ENCODE results near the gene OCIAD2. TPM values are rescaled to one million over a fixed set of nuclear protein-coding genes. Genes with fewer than 3 reads are reported as not detected.

The OCIAD2 gene
- total RNA-seq (ENCODE audit: low replicate concordance), result 41.5 and 66.3 TPM in 2 replicates
- long read RNA-seq, transcript OCIAD2-205 (7 exons, 1,163 nt), result major isoform, 26 of 28 reads
- long read RNA-seq, partial matches to known transcripts, result 0 of 28 reads
- long read RNA-seq, other reads (novel, unspliced or antisense), result 1 of 28 reads

DNA sequence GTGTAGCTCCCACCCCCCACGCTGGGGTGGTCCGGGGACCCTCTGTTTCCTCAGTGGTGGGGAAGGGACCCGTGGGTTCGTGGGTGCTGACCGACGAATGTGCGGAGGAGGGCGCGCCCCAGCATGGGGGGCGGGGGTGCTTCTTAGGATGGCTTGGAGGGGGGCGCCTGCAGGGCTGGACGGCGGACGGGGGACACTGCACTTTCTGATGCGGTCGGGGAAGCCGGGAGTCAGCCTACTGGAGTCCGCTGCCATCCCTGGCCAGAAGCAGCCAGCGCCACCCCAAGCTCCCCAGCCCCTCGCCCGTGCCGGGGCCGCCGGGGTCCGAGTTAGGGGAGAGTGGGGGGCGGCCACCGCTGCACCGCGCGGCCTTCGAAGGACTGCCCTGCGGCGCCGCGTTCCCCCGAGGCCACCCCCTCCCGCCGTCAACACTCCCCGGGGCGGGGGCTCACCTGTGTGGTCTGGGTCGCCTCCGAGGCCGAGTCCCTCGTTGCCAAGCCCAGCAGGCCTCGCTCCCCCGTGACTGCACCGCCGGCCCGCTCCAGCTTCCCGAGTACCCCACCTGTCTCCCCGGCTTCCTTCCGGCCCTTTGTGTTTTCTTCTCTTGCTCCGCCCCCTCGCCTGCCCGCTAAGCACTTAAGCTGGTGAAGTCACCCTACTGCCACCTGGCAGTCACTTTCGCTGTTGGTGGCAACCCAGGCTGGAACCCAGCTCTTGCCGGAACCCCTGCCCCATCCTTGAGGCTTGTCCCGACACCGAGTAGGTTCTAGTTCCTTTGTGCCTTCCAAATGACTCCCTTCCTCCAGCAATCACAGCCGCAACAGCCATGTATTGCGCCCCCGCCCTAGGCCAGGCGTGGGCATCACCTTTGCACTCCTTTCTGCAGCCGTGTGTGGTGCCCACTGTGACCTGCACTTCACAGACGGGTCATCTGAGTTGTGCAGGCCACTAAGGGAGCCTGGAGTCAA lies at the start of gene OCIAD2:
OCIAD2 (minus strand) TSS at position 569 of the 968 bp plus-strand sequence. CDS start 2,225 bp downstream, outside the sequence.
- Mint-ChIP-seq H3K27me3 (no peaks in the 10 kb centered on the region), H3K27ac (peak within 1 kb of the TSS; percentile 93), H3K4me3 (peak within 1 kb of the TSS; percentile 94), H3K4me1 (ENCODE audit: unreplicated experiment) (peaks cover 15% of the 10 kb centered on the region), H3K9me3 (no peaks in the 10 kb centered on the region), H3K36me3 (peaks cover 7% of the 10 kb centered on the region)
- DNase-seq (ENCODE audit: extremely low spot score, unreplicated experiment), result peak; percentile 70
- TF ChIP-seq, protein P1, sequence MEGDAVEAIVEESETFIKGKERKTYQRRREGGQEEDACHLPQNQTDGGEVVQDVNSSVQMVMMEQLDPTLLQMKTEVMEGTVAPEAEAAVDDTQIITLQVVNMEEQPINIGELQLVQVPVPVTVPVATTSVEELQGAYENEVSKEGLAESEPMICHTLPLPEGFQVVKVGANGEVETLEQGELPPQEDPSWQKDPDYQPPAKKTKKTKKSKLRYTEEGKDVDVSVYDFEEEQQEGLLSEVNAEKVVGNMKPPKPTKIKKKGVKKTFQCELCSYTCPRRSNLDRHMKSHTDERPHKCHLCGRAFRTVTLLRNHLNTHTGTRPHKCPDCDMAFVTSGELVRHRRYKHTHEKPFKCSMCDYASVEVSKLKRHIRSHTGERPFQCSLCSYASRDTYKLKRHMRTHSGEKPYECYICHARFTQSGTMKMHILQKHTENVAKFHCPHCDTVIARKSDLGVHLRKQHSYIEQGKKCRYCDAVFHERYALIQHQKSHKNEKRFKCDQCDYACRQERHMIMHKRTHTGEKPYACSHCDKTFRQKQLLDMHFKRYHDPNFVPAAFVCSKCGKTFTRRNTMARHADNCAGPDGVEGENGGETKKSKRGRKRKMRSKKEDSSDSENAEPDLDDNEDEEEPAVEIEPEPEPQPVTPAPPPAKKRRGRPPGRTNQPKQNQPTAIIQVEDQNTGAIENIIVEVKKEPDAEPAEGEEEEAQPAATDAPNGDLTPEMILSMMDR (conservative IDR thresholded peaks at IDR 0.05), result no peak

DNA sequence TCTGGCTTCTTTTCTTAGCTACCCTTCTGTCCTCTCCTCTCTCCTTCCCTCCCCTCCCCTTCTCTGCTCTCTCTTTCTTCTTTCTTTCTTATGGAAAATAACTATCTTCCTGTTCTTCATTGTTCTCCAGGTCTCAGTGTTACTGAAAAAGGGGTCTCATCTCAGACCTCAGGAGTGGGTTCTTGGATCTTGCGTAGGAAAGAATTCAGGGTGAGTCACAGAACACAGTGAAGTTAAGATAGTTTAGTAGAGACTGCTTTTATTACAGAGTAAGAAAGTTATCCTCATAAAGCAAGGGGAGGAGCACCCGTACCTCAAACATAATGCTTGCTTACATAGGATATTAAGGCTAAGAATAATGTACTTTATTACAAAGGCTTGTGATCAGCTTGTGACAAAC lies 47.7 kb upstream of the OCIAD2 start:
- Mint-ChIP-seq H3K27ac (no peak overlapping the region), H3K27me3 (peaks cover 8% of the 10 kb centered on the region), H3K36me3 (no peaks in the 10 kb centered on the region)

GRCh38 chr4:48949518-48950219 lies 43.1 kb upstream of the OCIAD2 start:
- H3K27ac Mint-ChIP-seq, result no peak overlapping the region
- H3K27me3 Mint-ChIP-seq, result peaks cover 3% of the 10 kb centered on the region
- no peak overlapping the region for H3K4me3 Mint-ChIP-seq
- TF ChIP-seq, protein P1 (conservative IDR thresholded peaks at IDR 0.05), result no peak
- DNase-seq (ENCODE audit: extremely low spot score, unreplicated experiment), result no peak
- no peaks in the 10 kb centered on the region for H3K9me3 Mint-ChIP-seq
- no peaks in the 10 kb centered on the region for H3K4me1 Mint-ChIP-seq (ENCODE audit: unreplicated experiment)
- no peaks in the 10 kb centered on the region for H3K36me3 Mint-ChIP-seq

More for the DNA sequence above, 47.7 kb upstream of the OCIAD2 start:
- Mint-ChIP-seq H3K9me3 (no peaks in the 10 kb centered on the region), H3K4me1 (ENCODE audit: unreplicated experiment) (no peaks in the 10 kb centered on the region), H3K4me3 (no peak overlapping the region)
- TF ChIP-seq, protein P1 (conservative IDR thresholded peaks at IDR 0.05), result no peak
- DNase-seq (ENCODE audit: extremely low spot score, unreplicated experiment), result no peak

DNA sequence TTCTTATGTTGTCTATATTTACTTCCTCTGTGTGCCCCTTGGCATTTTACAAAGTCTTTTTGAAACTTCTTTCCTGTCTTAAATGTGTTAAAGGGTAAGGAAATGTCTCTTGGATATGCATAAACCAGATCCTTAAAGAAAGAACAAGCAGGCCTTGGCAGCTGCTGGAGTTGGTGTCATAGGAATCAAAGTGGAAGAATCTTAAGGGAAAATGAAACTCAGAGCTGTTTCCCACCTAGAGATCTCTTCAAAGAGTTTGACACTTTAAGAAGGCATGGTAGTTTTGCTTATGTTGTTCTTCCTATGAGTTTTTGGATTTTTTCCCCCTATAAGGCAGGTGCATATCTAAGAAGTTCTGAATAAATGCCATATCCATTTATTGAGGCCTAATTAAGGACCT lies 42.5 kb upstream of the OCIAD2 start:
- no peaks in the 10 kb centered on the region for H3K9me3 Mint-ChIP-seq
- TF ChIP-seq, protein P1 (conservative IDR thresholded peaks at IDR 0.05), result no peak
- no peaks in the 10 kb centered on the region for H3K4me1 Mint-ChIP-seq (ENCODE audit: unreplicated experiment)
- peaks cover 3% of the 10 kb centered on the region for H3K27me3 Mint-ChIP-seq
- DNase-seq (ENCODE audit: extremely low spot score, unreplicated experiment), result no peak
- H3K27ac Mint-ChIP-seq, result no peak overlapping the region
- H3K36me3 Mint-ChIP-seq, result no peaks in the 10 kb centered on the region
- no peak overlapping the region for H3K4me3 Mint-ChIP-seq

GRCh38 chr4:48947731-48948130 lies 41.2 kb upstream of the OCIAD2 start:
- no peaks in the 10 kb centered on the region for H3K36me3 Mint-ChIP-seq
- no peaks in the 10 kb centered on the region for H3K9me3 Mint-ChIP-seq
- H3K27ac Mint-ChIP-seq, result no peak overlapping the region
- TF ChIP-seq, protein P1 (conservative IDR thresholded peaks at IDR 0.05), result no peak
- H3K27me3 Mint-ChIP-seq, result peaks cover 6% of the 10 kb centered on the region
- DNase-seq (ENCODE audit: extremely low spot score, unreplicated experiment), result no peak
- no peak overlapping the region for H3K4me3 Mint-ChIP-seq
- H3K4me1 Mint-ChIP-seq (ENCODE audit: unreplicated experiment), result no peaks in the 10 kb centered on the region

Measured in type B pancreatic cell (in vitro differentiated cells).